H9 (cell line): ENCODE results near the gene NEURL4. TPM values are rescaled to one million over a fixed set of nuclear protein-coding genes. Genes with fewer than 3 reads are reported as not detected.

ENCODE experiments used
- DNase-seq: peaks from one replicate; pipeline ENCODE4 v3.0.0-alpha.2; 2017
- H2AFZ ChIP-seq: one replicate; pipeline ENCODE4 v1.6.1; 2013; ENCODE audit warnings: mild to moderate bottlenecking, low read length, control low read depth, moderate library complexity
- H2AK5ac ChIP-seq: 2 replicates; pipeline ENCODE4 v1.6.1; 2013; ENCODE audit warnings: low read length, control low read depth, mixed read lengths; ENCODE audit not compliant: insufficient read length
- H2BK120ac ChIP-seq: one replicate; pipeline ENCODE4 v1.6.1; 2013; ENCODE audit warnings: low read depth, mild to moderate bottlenecking, low read length, control low read depth, inconsistent platforms; ENCODE audit not compliant: poor library complexity, severe bottlenecking
- H2BK12ac ChIP-seq: 2 replicates; pipeline ENCODE4 v1.6.1; 2013; ENCODE audit warnings: low read length, control low read depth, mixed read lengths, low read depth; ENCODE audit not compliant: insufficient read length
- H2BK15ac ChIP-seq: 2 replicates; pipeline ENCODE4 v1.6.1; 2013; ENCODE audit warnings: low read depth, low read length, control low read depth
- H2BK20ac ChIP-seq: one replicate; pipeline ENCODE4 v1.6.1; 2013; ENCODE audit warnings: low read depth, mild to moderate bottlenecking, low read length, control low read depth, inconsistent platforms; ENCODE audit not compliant: poor library complexity, severe bottlenecking
- H2BK5ac ChIP-seq: 2 replicates; pipeline ENCODE4 v1.6.1; 2013; ENCODE audit warnings: low read length, control low read depth, mixed read lengths; ENCODE audit not compliant: insufficient read length
- H3K14ac ChIP-seq: 2 replicates; pipeline ENCODE4 v1.6.1; 2013; ENCODE audit warnings: low read length, control low read depth; ENCODE audit not compliant: insufficient read depth
- H3K18ac ChIP-seq: 2 replicates; pipeline ENCODE4 v1.6.1; 2013; ENCODE audit warnings: low read depth, mild to moderate bottlenecking, mixed read lengths, low read length, control low read depth; ENCODE audit not compliant: insufficient read length
- H3K23ac ChIP-seq: 2 replicates; pipeline ENCODE4 v1.6.1; 2013; ENCODE audit warnings: low read length, control low read depth, mixed read lengths, low read depth; ENCODE audit not compliant: insufficient read length
- H3K23me2 ChIP-seq: 2 replicates; pipeline ENCODE4 v1.6.1; 2013; ENCODE audit warnings: low read depth, mild to moderate bottlenecking, mixed read lengths, low read length, control low read depth; ENCODE audit not compliant: insufficient read length, poor library complexity, severe bottlenecking
- H3K27ac ChIP-seq: 2 replicates; pipeline ENCODE4 v1.5.1; 2013; ENCODE audit warnings: low read length, control low read depth, mixed read lengths, low read depth; ENCODE audit not compliant: insufficient read length
- H3K27me3 ChIP-seq: 2 replicates; pipeline ENCODE4 v1.6.1; 2013; ENCODE audit warnings: low read length, control low read depth, inconsistent platforms; ENCODE audit not compliant: insufficient read depth
- H3K4ac ChIP-seq: 2 replicates; pipeline ENCODE4 v1.6.1; 2013; ENCODE audit warnings: low read depth, mild to moderate bottlenecking, control low read depth, inconsistent platforms, low read length, moderate library complexity
- H3K4me1 ChIP-seq: 2 replicates; pipeline ENCODE4 v1.6.1; 2013; ENCODE audit warnings: low read length, control low read depth, inconsistent platforms; ENCODE audit not compliant: insufficient read depth
- H3K4me2 ChIP-seq: 2 replicates; pipeline ENCODE4 v1.6.1; 2013; ENCODE audit warnings: low read length, control low read depth, mixed read lengths; ENCODE audit not compliant: insufficient read length, insufficient read depth
- H3K56ac ChIP-seq: 2 replicates; pipeline ENCODE4 v1.6.1; 2013; ENCODE audit warnings: low read depth, mild to moderate bottlenecking, mixed read lengths, low read length, control low read depth; ENCODE audit not compliant: insufficient read length
- H3K79me1 ChIP-seq: 2 replicates; pipeline ENCODE4 v1.6.1; 2013; ENCODE audit warnings: low read depth, mild to moderate bottlenecking, moderate library complexity, low read length, control low read depth, inconsistent platforms; ENCODE audit not compliant: insufficient read depth, poor library complexity, severe bottlenecking
- H3K79me2 ChIP-seq: 2 replicates; pipeline ENCODE4 v1.6.1; 2013; ENCODE audit warnings: low read length, control low read depth, inconsistent platforms; ENCODE audit not compliant: insufficient read depth
- H3K9ac ChIP-seq: 2 replicates; pipeline ENCODE4 v1.6.1; 2013; ENCODE audit warnings: low read length, control low read depth, mixed read lengths; ENCODE audit not compliant: insufficient read length; ENCODE audit errors: extremely low read depth
- H3K9me3 ChIP-seq: one replicate; pipeline ENCODE4 v1.6.1; 2013; ENCODE audit warnings: low read depth, low read length, inconsistent platforms; ENCODE audit not compliant: control insufficient read depth
- H3T11ph ChIP-seq: one replicate; pipeline ENCODE4 v1.6.1; 2013; ENCODE audit warnings: mild to moderate bottlenecking, low read length, control low read depth, inconsistent platforms
- H4K20me1 ChIP-seq: one replicate; pipeline ENCODE4 v1.6.1; 2013; ENCODE audit not compliant: control insufficient read depth, insufficient read length, insufficient read depth
- H4K5ac ChIP-seq: 2 replicates; pipeline ENCODE4 v1.6.1; 2013; ENCODE audit warnings: low read depth, mild to moderate bottlenecking, mixed read lengths, low read length, control low read depth; ENCODE audit not compliant: insufficient read length
- H4K8ac ChIP-seq: replicated peaks from 2 replicates; pipeline ENCODE4 v1.6.1; 2013; ENCODE audit warnings: low read length, control low read depth, mixed read lengths, low read depth; ENCODE audit not compliant: insufficient read length
- H4K91ac ChIP-seq: 2 replicates; pipeline ENCODE4 v1.6.1; 2013; ENCODE audit warnings: low read depth, mild to moderate bottlenecking, moderate library complexity, mixed read lengths, low read length, control low read depth; ENCODE audit not compliant: insufficient read length
- H3K27ac Mint-ChIP-seq, 3 experiments: 2 replicates in 2 of 3; 3 replicates in 1 of 3; pipeline ENCODE4 v1.8.0; 2020 to 2021; ENCODE audit warnings: mixed read lengths in 3 of 3, mild to moderate bottlenecking in 1 of 3, moderate library complexity in 1 of 3
- H3K27me3 Mint-ChIP-seq: 2 replicates; pipeline ENCODE4 v1.8.0; 2021; ENCODE audit warnings: low read depth, mild to moderate bottlenecking, moderate library complexity, mixed read lengths
- H3K36me3 Mint-ChIP-seq, 3 experiments: 2 replicates in 2 of 3; 3 replicates in 1 of 3; pipeline ENCODE4 v1.8.0; 2020 to 2021; ENCODE audit warnings: low read depth in 3 of 3, mixed read lengths in 3 of 3; ENCODE audit not compliant: insufficient read depth in 1 of 3
- H3K4me1 Mint-ChIP-seq, 2 experiments: 2 replicates each; pipeline ENCODE4 v1.8.0; 2020; ENCODE audit warnings: mixed read lengths in 2 of 2
- H3K4me3 Mint-ChIP-seq, 2 experiments: 2 replicates in 1 of 2; 3 replicates in 1 of 2; pipeline ENCODE4 v1.8.0; 2020 to 2021; ENCODE audit warnings: mild to moderate bottlenecking in 2 of 2, mixed read lengths in 2 of 2, moderate library complexity in 1 of 2
- H3K9me3 Mint-ChIP-seq, 2 experiments: 2 replicates in 1 of 2; 3 replicates in 1 of 2; pipeline ENCODE4 v1.8.0; 2020; ENCODE audit warnings: mild to moderate bottlenecking in 2 of 2, mixed read lengths in 2 of 2, moderate library complexity in 1 of 2
- WGBS: extraction: QIAGEN DNeasy Blood & Tissue Kit; methylation state at CpG from one replicate; pipeline ENCODE4 v1.1.7; 2013; ENCODE audit warnings: missing lambda C conversion rate, low lambda C conversion rate, mixed read lengths; ENCODE audit not compliant: insufficient read length; ENCODE audit errors: extremely low coverage; 5-methylcytosine and 5-hydroxymethylcytosine counted together
- total RNA-seq: library from RNA; stranded (reverse); gene quantifications from 2 replicates; pipeline ENCODE4 v1.2.1, GENCODE V29; 2021
- TF ChIP-seq, protein P1 (sequence below): fragments of 200-600 bp; sonication (generic); conservative IDR thresholded peaks from 3 replicates; pipeline ENCODE4 v1.8.0; 2021; ENCODE audit warnings: antibody characterized with exemption, mild to moderate bottlenecking

Gene NEURL4
- total RNA-seq, 1 experiment from 2014 or later, result 54.8 TPM

DNA sequence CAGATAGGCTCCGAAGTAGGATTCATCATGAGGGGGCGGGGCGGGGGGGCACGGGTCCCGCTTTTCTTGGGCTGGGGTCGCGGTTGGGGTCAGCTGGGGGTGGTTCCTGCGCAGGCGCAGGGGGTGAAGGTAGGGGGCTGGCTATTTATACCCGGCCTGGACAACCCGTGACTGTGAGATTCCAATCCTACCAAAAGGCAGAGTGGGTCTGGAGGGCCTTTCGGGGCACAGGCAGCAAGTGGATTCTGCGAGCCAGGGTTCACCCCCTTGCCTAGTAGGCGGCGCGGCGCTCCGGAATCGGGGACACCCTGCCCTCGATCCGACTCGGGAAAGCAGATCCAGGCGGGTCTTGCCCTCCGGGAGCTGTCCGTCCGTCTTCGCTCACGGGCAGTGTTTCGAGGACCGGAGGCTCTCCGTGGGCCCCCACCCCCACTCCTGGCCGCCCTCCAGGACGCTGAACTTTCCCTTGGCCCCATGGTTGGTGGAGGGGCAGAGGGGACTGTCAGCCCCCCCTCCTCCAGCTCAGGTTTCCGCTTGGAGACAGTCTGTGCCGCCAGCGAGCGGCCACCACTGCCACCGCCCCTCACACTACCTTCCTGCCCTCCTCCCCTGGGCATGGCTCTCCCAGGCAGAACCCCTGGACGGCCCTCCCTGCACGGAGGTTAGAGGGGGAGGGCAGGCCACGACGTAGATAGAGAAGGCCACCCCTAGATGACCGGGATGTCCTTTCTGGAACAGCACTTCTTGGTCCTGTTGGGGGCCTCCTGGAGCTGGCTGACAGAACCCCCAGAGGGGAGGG lies 47.0 kb downstream of the NEURL4 start:
- Histone ChIP-seq H2BK120ac (no peak overlapping the region), H4K8ac (no peak overlapping the region), H3K4ac (no peak overlapping the region), H3K27ac (no peak overlapping the region), H3K14ac (peak overlapping the region; percentile 55; the same call in 1 of the 2 replicates), H3K79me1 (no peaks in the 10 kb centered on the region), H3K4me2 (peak overlapping the region; percentile 75), H3K56ac (no peak overlapping the region), H3K4me1 (peaks cover 4% of the 10 kb centered on the region; the same call in 1 of the 2 replicates), H2BK5ac (no peak overlapping the region), H3K9me3 (no peaks in the 10 kb centered on the region), H3K27me3 (no peaks in the 10 kb centered on the region), H3T11ph (no peak overlapping the region), H3K9ac (peak overlapping the region; percentile 41), H3K79me2 (no peaks in the 10 kb centered on the region), H4K20me1 (no peaks in the 10 kb centered on the region), H4K5ac (no peak overlapping the region), H3K23me2 (peaks cover 12% of the 10 kb centered on the region), H3K18ac (no peak overlapping the region), H4K91ac (no peak overlapping the region), H2AFZ (no peak overlapping the region), H2BK20ac (no peak overlapping the region), H2BK12ac (no peak overlapping the region), H3K23ac (no peak overlapping the region), H2BK15ac (no peak overlapping the region), H2AK5ac (no peak overlapping the region)
- Mint-ChIP-seq H3K4me3 (peak overlapping the region; percentile 76 to 92), H3K27me3 (peaks cover 13% of the 10 kb centered on the region), H3K36me3 (peaks cover 2 to 16% (median 11%) of the 10 kb centered on the region in 3 experiments; a peak in 5 of 7 replicates), H3K4me1 (peaks cover 16 to 23% of the 10 kb centered on the region in 2 experiments), H3K9me3 (no peaks in the 10 kb centered on the region), H3K27ac (no peak overlapping the region)
- TF ChIP-seq, protein P1, sequence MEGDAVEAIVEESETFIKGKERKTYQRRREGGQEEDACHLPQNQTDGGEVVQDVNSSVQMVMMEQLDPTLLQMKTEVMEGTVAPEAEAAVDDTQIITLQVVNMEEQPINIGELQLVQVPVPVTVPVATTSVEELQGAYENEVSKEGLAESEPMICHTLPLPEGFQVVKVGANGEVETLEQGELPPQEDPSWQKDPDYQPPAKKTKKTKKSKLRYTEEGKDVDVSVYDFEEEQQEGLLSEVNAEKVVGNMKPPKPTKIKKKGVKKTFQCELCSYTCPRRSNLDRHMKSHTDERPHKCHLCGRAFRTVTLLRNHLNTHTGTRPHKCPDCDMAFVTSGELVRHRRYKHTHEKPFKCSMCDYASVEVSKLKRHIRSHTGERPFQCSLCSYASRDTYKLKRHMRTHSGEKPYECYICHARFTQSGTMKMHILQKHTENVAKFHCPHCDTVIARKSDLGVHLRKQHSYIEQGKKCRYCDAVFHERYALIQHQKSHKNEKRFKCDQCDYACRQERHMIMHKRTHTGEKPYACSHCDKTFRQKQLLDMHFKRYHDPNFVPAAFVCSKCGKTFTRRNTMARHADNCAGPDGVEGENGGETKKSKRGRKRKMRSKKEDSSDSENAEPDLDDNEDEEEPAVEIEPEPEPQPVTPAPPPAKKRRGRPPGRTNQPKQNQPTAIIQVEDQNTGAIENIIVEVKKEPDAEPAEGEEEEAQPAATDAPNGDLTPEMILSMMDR, result no peak
- no CpG with 5 or more reads among the region's 43 CpGs for WGBS
- DNase-seq, result peak; percentile 64
